HCT116 (cell line): ENCODE measurements around the gene E4F1.

Experiments
- EZH2 ChIP-seq: fragments of 200-600 bp; sonication (generic); IDR thresholded peaks from 2 replicates; pipeline ENCODE4 v1.6.1; 2017; ENCODE audit warnings: antibody characterized with exemption, mixed run types
- POLR2A ChIP-seq: IDR thresholded peaks from 2 replicates; pipeline ENCODE4 v1.7.0; 2011; ENCODE audit warnings: borderline replicate concordance; ENCODE audit not compliant: insufficient read depth, insufficient read length; ENCODE audit errors: extremely low read depth
- RAD21 ChIP-seq: IDR thresholded peaks from 2 replicates; pipeline ENCODE4 v1.6.1; 2012; ENCODE audit warnings: low read depth, mild to moderate bottlenecking
- SIN3A ChIP-seq: IDR thresholded peaks from 2 replicates; pipeline ENCODE4 v1.6.1; 2012; ENCODE audit warnings: low read depth
- SP1 ChIP-seq: IDR thresholded peaks from 2 replicates; pipeline ENCODE4 v1.6.1; 2012; ENCODE audit warnings: low read depth
- ZFX ChIP-seq: fragments of 450-650 bp; IDR thresholded peaks from 2 replicates; pipeline ENCODE4 v1.6.1; 2017
- TF ChIP-seq, protein P1 (sequence below): IDR thresholded peaks from 2 replicates; pipeline ENCODE4 v1.6.1; 2012; ENCODE audit warnings: low read depth
- TF ChIP-seq, protein P2 (sequence below), 3 experiments: fragments of 200-600 bp in 1 of 3; sonication (generic) in 1 of 3; IDR thresholded peaks in 2 of 3; conservative IDR thresholded peaks in 1 of 3; 2 replicates each; pipeline ENCODE4 v1.5.1; 2012 to 2017; ENCODE audit warnings: low read depth in 2 of 3, low read length in 2 of 3, antibody characterized with exemption in 1 of 3, borderline replicate concordance in 1 of 3, control low read depth in 1 of 3, mild to moderate bottlenecking in 1 of 3, mixed read lengths in 1 of 3, mixed run types in 1 of 3, moderate library complexity in 1 of 3; ENCODE audit not compliant: insufficient read depth in 1 of 3
- TF ChIP-seq, protein P3 (sequence below): IDR thresholded peaks from 2 replicates; pipeline ENCODE4 v1.6.1; 2012

DNA sequence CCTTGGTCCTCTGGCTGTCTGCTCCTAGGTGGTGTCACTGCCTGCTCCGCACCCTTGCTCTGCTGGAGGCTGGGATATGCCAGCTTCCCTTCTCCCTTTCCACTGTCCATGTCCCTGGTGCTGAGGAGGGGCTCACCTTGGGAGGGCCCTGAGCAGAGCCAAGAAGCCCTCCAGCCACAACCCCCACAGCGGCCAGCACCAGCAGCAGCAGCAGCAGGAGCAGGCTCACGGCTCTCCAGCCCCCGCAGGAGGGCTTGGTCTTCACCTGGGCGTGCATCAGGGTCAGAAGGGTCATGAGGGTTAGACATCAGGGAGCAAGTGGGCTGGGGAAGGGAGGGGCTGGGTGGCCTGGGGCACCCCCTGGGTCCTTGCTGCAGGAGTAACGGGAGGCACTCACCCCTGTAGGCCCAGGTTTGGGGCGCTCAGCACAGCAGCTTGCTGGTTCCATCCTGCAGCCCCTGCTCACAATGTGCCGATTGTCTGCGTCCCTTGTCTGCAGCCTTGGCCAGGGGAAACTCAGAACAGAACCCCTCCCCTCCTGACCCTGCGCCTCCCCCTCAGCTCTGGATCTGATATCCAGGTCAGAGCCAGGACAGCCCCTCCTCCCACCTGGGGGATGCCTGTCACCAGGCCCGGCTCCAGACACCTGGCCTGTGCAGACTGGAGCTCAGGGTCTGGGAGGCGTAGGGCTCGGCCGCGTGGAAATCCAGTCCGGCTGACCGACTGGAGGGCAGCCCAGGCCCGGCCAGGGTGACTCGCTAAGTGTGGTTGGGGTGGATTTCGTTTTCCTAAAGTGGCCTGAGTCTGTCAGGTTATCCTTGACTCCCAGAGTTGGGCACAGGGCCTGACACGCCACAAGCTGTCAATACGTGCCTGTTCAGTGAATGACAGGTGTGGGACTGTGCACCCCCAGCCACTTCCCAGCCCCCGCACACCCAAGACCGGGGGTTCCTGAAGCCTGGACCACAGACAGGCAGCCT, 12.7 kb upstream of the E4F1 start, which contains the start of gene BRICD5:
- no peak for TF ChIP-seq EZH2
- TF ChIP-seq SP1, result no peak
- TF ChIP-seq, protein P1, sequence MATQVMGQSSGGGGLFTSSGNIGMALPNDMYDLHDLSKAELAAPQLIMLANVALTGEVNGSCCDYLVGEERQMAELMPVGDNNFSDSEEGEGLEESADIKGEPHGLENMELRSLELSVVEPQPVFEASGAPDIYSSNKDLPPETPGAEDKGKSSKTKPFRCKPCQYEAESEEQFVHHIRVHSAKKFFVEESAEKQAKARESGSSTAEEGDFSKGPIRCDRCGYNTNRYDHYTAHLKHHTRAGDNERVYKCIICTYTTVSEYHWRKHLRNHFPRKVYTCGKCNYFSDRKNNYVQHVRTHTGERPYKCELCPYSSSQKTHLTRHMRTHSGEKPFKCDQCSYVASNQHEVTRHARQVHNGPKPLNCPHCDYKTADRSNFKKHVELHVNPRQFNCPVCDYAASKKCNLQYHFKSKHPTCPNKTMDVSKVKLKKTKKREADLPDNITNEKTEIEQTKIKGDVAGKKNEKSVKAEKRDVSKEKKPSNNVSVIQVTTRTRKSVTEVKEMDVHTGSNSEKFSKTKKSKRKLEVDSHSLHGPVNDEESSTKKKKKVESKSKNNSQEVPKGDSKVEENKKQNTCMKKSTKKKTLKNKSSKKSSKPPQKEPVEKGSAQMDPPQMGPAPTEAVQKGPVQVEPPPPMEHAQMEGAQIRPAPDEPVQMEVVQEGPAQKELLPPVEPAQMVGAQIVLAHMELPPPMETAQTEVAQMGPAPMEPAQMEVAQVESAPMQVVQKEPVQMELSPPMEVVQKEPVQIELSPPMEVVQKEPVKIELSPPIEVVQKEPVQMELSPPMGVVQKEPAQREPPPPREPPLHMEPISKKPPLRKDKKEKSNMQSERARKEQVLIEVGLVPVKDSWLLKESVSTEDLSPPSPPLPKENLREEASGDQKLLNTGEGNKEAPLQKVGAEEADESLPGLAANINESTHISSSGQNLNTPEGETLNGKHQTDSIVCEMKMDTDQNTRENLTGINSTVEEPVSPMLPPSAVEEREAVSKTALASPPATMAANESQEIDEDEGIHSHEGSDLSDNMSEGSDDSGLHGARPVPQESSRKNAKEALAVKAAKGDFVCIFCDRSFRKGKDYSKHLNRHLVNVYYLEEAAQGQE, result no peak
- TF ChIP-seq, protein P2, sequence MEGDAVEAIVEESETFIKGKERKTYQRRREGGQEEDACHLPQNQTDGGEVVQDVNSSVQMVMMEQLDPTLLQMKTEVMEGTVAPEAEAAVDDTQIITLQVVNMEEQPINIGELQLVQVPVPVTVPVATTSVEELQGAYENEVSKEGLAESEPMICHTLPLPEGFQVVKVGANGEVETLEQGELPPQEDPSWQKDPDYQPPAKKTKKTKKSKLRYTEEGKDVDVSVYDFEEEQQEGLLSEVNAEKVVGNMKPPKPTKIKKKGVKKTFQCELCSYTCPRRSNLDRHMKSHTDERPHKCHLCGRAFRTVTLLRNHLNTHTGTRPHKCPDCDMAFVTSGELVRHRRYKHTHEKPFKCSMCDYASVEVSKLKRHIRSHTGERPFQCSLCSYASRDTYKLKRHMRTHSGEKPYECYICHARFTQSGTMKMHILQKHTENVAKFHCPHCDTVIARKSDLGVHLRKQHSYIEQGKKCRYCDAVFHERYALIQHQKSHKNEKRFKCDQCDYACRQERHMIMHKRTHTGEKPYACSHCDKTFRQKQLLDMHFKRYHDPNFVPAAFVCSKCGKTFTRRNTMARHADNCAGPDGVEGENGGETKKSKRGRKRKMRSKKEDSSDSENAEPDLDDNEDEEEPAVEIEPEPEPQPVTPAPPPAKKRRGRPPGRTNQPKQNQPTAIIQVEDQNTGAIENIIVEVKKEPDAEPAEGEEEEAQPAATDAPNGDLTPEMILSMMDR (IDR thresholded peaks at IDR 0.05 in 2 of 3, conservative IDR thresholded peaks at IDR 0.05 in 1 of 3; ENCODE audit: borderline replicate concordance in 1 of 3, insufficient read depth in 1 of 3, low read depth in 2 of 3, low read length in 2 of 3), result no peak
- no peak for TF ChIP-seq SIN3A
- TF ChIP-seq ZFX, result no peak
- TF ChIP-seq, protein P3, sequence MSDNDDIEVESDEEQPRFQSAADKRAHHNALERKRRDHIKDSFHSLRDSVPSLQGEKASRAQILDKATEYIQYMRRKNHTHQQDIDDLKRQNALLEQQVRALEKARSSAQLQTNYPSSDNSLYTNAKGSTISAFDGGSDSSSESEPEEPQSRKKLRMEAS, result no peak
- TF ChIP-seq POLR2A, result no peak
- no peak for TF ChIP-seq RAD21
